ENCODE measurements around the gene ADGRL1.
"Not testable (repeated sequence)": the region's sequence is repeated elsewhere in the genome, so short reads cannot be mapped to it uniquely, and the experiment has no call there.

GRCh38 chr19:14201481-14201880 lies 4.5 kb downstream of the ADGRL1 start:
- not testable (repeated sequence) for TF ChIP-seq CTCF (conservative IDR thresholded peaks at IDR 0.05 in 1 of 2, IDR thresholded peaks at IDR 0.05 in 1 of 2; ENCODE audit: low read depth in 1 of 2, low read length in 2 of 2); EZH2 (IDR thresholded peaks at IDR 0.05; ENCODE audit: low read length, missing control alignments)
